ENCODE results near the gene TPPP2.
"Not testable (repeated sequence)": the region's sequence is repeated elsewhere in the genome, so short reads cannot be mapped to it uniquely, and the experiment has no call there.

The TPPP2 gene

DNA sequence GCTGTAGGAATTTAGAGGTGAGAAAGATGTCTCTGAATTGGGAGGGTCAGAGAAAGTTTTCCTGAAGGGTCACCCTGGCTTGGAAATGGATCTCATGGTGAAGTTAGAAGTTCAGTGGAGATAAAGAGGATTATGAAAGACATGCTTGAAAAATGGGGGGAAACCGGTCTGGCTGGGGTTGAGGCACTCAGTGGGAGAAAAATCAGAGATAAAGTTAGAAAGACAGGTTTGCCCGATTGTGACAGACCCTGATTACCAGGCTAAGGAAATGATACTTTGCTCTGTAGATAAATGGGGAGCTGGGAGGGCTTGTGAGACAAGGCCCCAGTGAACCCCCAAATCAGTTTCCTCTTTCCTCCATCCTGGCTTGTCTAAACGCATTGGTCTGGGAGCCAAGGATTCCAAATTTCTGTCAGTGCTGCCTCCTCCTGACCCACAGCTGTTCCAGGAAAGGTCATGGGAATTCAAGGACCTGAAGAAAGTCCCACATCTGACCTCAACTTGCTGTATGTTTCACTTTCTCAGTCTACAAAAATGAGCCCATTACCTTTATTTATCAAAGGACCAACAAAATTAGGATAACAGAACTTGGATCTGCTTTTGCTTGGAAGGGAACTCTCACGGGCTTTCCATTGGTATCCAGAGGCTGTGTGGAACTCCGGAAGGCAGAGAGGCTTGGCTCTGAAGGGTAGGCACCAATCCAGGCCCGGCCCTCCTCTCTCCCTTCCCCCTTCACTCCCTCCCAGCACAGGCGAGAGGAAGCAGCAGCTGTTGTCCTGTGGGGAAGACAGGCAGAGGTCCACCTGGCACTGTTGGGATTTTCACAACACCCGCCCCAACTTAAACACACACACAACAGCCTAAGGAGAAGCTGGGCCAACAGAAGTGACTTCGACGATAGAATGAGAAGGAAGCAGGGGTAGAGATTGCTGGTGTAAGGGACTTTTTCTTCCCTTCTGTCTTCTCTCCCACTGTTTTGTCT, 8.7 kb downstream of the TPPP2 start:
- FAIRE-seq (no peak), DNase-seq (ENCODE audit: insufficient read length, low spot score) (no peak)
- TF ChIP-seq, protein P1, sequence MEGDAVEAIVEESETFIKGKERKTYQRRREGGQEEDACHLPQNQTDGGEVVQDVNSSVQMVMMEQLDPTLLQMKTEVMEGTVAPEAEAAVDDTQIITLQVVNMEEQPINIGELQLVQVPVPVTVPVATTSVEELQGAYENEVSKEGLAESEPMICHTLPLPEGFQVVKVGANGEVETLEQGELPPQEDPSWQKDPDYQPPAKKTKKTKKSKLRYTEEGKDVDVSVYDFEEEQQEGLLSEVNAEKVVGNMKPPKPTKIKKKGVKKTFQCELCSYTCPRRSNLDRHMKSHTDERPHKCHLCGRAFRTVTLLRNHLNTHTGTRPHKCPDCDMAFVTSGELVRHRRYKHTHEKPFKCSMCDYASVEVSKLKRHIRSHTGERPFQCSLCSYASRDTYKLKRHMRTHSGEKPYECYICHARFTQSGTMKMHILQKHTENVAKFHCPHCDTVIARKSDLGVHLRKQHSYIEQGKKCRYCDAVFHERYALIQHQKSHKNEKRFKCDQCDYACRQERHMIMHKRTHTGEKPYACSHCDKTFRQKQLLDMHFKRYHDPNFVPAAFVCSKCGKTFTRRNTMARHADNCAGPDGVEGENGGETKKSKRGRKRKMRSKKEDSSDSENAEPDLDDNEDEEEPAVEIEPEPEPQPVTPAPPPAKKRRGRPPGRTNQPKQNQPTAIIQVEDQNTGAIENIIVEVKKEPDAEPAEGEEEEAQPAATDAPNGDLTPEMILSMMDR (IDR thresholded peaks at IDR 0.05; ENCODE audit: insufficient read depth, missing control alignments): no peak

DNA sequence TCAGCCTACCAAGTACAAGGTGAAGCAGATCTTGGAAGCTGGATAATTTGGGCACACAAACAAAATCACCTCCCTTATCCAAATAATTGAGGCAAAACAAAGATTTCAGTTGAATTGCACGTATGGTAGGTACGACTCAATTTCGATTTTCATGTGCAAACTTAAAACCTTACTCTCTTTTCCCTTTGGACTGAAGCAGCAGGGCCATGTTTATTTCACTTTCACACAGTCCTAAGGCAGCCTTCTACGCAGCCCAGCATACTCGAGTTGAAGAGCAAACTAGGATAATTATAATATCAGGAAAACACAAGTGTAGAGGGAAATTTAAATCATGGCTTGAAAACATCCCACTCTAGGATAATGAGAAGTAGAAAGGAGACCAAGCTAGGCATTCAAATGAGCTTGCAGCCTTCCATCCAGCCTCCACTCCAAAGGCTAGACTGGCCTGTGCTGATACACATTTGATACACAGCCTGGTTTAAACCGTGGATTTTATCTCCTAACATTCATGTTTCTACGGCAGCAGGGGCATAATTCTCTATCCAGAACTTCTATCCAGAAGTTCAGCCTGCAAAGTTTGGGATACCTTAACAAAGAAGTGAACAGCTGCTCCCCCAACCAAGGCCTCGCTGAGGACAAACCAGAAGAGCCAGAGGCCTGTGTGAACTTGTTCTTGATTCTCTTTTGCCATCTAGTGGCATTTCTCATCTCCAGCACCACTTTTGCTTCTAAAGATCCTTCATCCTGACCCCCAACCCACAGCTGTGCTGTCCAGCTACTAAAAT, 9.8 kb downstream of the TPPP2 start:
- TF ChIP-seq, protein P1 (IDR thresholded peaks at IDR 0.05; ENCODE audit: insufficient read depth, missing control alignments): peak; percentile 48
- DNase-seq (ENCODE audit: insufficient read length, low spot score) (no peak), FAIRE-seq (no peak)

DNA sequence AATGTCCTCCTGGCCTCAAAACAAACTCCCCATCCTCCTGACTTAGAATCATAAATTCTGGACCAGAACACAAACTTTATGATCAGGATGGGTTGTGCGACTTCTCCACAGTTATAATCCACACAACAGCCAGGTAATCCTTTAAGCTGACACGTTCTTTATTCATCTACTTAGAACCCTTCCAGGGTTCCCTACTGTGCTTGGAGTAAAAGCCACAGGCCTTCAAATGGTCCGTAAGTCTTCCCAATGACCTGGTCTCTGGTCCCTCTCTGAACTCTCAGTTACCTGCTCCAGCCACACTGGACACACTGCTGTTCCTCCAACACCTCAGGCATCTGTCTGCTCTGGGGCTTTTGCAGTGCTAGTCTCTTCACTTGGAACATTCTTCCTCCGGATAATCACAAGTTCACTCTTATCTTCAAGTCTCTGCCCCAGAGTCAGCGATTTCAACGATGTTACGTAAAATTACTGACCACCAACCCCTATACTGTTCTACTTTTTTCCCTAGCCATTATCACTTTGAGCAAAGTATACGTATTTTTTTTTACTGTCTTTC, 10.4 kb downstream of the TPPP2 start:
- FAIRE-seq: no peak
- TF ChIP-seq, protein P1 (IDR thresholded peaks at IDR 0.05; ENCODE audit: insufficient read depth, missing control alignments): no peak
- no peak for DNase-seq (ENCODE audit: insufficient read length, low spot score)

DNA sequence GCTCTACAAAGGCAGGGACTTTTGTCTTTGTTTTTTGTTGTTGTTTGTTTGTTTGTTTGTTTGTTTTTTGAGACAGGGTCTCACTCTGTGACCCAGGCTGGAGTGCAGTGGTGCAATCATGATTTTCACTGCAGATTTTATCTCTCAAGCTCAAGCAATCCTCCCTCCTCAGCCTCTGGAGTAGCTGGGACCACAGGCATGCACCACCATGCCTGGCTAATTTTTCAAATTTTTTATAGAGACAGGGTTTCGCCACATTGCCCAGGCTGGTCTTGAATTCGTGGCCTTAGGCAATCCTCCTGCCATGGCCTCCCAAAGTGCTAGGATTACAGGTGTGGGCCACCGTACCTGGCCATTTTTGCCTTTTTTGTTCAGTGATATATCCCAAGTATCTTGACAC, 10.9 kb downstream of the TPPP2 start:
- not testable (repeated sequence) for DNase-seq (ENCODE audit: insufficient read length, low spot score); FAIRE-seq

DNA sequence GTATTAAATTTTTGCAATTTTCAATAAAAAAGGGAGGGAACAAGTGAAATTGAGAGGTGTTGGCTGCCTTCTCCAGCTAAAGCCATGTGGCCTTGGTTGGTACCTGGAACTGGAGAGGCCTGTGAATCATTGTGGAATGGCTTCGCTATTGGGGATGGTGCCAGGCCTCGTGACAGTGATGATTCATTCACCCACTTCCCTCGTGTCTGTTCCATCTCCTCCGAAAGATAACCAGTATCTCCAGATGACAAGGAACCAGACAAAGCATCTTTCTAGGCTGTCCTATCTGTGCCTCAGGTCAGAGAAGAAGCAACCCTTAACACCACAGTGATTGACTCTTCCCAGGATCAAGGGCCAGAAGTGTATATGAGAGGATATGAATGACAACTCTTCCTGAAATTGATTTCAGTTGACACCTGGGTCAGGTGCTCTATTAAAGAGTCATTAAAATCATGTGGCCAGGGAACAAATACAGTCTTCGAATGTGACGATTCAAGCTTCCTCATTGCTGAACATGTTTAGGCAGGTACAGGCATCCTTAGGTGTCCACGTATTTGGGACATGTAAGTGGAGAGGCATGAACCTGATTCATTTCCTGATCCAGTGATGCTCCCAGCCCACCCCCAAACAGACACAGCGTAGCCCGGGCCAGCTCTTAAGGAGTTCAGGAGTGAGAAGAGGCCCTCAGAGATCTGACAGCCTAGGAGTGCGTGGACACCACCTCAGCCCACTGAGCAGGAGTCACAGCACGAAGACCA, 11.8 kb downstream of the TPPP2 start, which contains the start of gene RNASE7:
TSS of gene RNASE7 (plus strand) at position 687 of the 758 bp plus-strand sequence. CDS start 631 bp downstream, outside the sequence.
- DNase-seq (ENCODE audit: insufficient read length, low spot score) (no peak), FAIRE-seq (no peak)
- TF ChIP-seq, protein P1 (IDR thresholded peaks at IDR 0.05; ENCODE audit: insufficient read depth, missing control alignments): no peak

DNA sequence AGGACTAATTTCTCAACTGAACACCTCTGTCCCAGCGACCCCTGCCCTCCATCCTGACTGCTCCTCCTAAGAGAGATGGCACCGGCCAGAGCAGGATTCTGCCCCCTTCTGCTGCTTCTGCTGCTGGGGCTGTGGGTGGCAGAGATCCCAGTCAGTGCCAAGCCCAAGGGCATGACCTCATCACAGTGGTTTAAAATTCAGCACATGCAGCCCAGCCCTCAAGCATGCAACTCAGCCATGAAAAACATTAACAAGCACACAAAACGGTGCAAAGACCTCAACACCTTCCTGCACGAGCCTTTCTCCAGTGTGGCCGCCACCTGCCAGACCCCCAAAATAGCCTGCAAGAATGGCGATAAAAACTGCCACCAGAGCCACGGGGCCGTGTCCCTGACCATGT, 12.9 kb downstream of the TPPP2 start:
- TF ChIP-seq, protein P1 (IDR thresholded peaks at IDR 0.05; ENCODE audit: insufficient read depth, missing control alignments): no peak
- DNase-seq (ENCODE audit: insufficient read length, low spot score) (no peak), FAIRE-seq (no peak)

All from D721Med (cell line).